ENCODE data around the gene SLC14A1. TPM values are rescaled to one million over a fixed set of nuclear protein-coding genes. Genes with fewer than 3 reads are reported as not detected.

SLC14A1 gene
- total RNA-seq, 1 experiment from 2014 or later = not detected

DNA sequence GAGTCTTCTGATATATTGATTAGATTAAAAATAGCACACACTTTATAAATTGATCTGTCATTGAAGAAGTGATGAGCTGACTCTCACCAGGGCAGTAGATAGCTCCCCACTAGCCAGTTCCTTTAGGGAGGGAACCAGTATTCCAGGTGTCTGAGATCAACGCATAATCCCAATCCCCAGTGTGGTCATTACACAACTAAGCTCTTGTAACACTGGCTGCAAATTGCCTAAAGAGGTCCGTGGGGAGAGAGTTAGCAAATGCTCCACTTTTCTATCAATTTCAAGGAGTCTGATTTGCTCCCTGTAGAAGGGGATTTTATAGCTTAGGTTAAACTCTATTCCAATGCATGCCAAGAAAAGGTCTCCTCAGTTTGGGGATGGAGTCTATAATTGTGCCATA, 7.7 kb downstream of the SLC14A1 start:
- H3K4me2 ChIP-seq = peak overlapping the region; percentile 27
- no peaks in the 10 kb centered on the region for H3K9me2 ChIP-seq (ENCODE audit: insufficient read depth)
- intact Hi-C loops (cut with micrococcal nuclease; ENCODE audit: unreplicated experiment) = no loop called here
- H3K27ac ChIP-seq = no peak overlapping the region
- H4K20me1 ChIP-seq (ENCODE audit: insufficient read depth) = no peaks in the 10 kb centered on the region
- peaks cover 6% of the 10 kb centered on the region for H3F3A ChIP-seq (ENCODE audit: insufficient read depth, low read depth)
- no peak overlapping the region for H3K4me3 ChIP-seq
- TF ChIP-seq, protein P1, sequence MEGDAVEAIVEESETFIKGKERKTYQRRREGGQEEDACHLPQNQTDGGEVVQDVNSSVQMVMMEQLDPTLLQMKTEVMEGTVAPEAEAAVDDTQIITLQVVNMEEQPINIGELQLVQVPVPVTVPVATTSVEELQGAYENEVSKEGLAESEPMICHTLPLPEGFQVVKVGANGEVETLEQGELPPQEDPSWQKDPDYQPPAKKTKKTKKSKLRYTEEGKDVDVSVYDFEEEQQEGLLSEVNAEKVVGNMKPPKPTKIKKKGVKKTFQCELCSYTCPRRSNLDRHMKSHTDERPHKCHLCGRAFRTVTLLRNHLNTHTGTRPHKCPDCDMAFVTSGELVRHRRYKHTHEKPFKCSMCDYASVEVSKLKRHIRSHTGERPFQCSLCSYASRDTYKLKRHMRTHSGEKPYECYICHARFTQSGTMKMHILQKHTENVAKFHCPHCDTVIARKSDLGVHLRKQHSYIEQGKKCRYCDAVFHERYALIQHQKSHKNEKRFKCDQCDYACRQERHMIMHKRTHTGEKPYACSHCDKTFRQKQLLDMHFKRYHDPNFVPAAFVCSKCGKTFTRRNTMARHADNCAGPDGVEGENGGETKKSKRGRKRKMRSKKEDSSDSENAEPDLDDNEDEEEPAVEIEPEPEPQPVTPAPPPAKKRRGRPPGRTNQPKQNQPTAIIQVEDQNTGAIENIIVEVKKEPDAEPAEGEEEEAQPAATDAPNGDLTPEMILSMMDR (conservative IDR thresholded peaks at IDR 0.05) = no peak
- TF ChIP-seq EZH2 (IDR thresholded peaks at IDR 0.05; ENCODE audit: low read depth) = no peak
- no peaks in the 10 kb centered on the region for H3K9me3 ChIP-seq (ENCODE audit: insufficient read depth, low read depth)
- no peaks in the 10 kb centered on the region for H3K36me3 ChIP-seq (ENCODE audit: low read depth)
- CTCF ChIA-PET = no interaction called here
- H3K4me1 ChIP-seq (replicated peaks; ENCODE audit: insufficient read depth) = peaks cover 19% of the 10 kb centered on the region
- DNase-seq = no peak
- no peaks in the 10 kb centered on the region for H3K79me2 ChIP-seq (ENCODE audit: low read depth)
- POLR2A ChIA-PET (ENCODE audit: unreplicated experiment) = no interaction called here
- no TSS peak for BruUV-seq (replicated peaks)
- H2AFZ ChIP-seq = no peak overlapping the region
- no peaks in the 10 kb centered on the region for H3K27me3 ChIP-seq (ENCODE audit: insufficient read depth, low read depth)

DNA sequence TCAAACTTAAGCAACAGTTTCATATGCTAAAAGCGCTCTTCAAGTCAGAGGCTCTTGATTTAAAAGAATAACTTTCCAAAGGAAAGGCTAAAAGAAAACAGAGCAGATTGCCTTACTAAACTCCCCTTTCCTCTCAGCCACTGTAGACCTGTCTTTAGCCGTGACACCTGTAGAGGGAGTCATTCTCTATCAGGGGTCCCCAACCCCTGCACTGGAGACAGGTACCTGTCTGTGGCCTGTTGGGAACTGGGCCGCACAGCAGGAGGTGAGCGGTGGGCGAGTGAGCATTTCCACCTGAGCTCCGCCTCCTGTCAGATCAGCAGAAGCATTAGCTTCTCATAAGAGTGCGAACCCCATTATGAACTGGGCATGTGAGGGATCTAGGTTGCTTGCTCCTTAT, 9.6 kb downstream of the SLC14A1 start:
- no peak overlapping the region for H3K4me3 ChIP-seq
- no peaks in the 10 kb centered on the region for H3K9me3 ChIP-seq (ENCODE audit: insufficient read depth, low read depth)
- no peaks in the 10 kb centered on the region for H4K20me1 ChIP-seq (ENCODE audit: insufficient read depth)
- no peaks in the 10 kb centered on the region for H3K36me3 ChIP-seq (ENCODE audit: low read depth)
- BruUV-seq (replicated peaks) = no TSS peak
- intact Hi-C loops (cut with micrococcal nuclease; ENCODE audit: unreplicated experiment) = no loop called here
- ChIA-PET POLR2A (ENCODE audit: unreplicated experiment) (no interaction called here), CTCF (no interaction called here)
- H3F3A ChIP-seq (ENCODE audit: insufficient read depth, low read depth) = peaks cover 6% of the 10 kb centered on the region
- no peaks in the 10 kb centered on the region for H3K9me2 ChIP-seq (ENCODE audit: insufficient read depth)
- no peak overlapping the region for H3K27ac ChIP-seq
- no peak for DNase-seq
- no peaks in the 10 kb centered on the region for H3K79me2 ChIP-seq (ENCODE audit: low read depth)
- H3K27me3 ChIP-seq (ENCODE audit: insufficient read depth, low read depth) = no peaks in the 10 kb centered on the region
- H3K4me1 ChIP-seq (replicated peaks; ENCODE audit: insufficient read depth) = peaks cover 19% of the 10 kb centered on the region
- no peak for TF ChIP-seq EZH2 (IDR thresholded peaks at IDR 0.05; ENCODE audit: low read depth)
- TF ChIP-seq, protein P1 (conservative IDR thresholded peaks at IDR 0.05) = no peak
- H3K4me2 ChIP-seq = no peak overlapping the region
- no peak overlapping the region for H2AFZ ChIP-seq

DNA sequence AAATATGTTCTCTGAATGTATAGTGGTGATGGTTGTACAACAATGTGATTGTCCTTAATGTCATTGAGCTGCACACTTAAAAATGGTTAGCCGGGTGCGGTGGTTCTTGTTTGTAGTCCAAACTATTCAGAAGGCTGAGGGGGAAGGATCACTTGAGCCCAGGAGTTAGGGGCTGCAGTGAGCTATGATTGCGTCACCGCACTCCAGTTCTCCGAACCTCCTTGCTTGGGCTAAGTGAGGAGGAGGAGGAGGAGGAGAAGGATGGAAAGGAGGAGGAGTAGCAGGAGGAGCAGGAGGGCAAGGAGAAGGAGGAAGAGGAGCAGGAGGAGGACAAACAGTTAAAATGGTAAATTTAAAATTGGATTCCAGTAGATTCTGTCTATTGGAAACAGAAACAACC, 10.5 kb downstream of the SLC14A1 start:
- CTCF ChIA-PET = no interaction called here

More for the DNA sequence above, 10.5 kb downstream of the SLC14A1 start:
- no peaks in the 10 kb centered on the region for H3K9me3 ChIP-seq (ENCODE audit: insufficient read depth, low read depth)
- no peaks in the 10 kb centered on the region for H3K9me2 ChIP-seq (ENCODE audit: insufficient read depth)
- H3K4me1 ChIP-seq (replicated peaks; ENCODE audit: insufficient read depth) = peaks cover 19% of the 10 kb centered on the region
- H3K36me3 ChIP-seq (ENCODE audit: low read depth) = no peaks in the 10 kb centered on the region
- H3K4me2 ChIP-seq = no peak overlapping the region
- DNase-seq = no peak
- no peaks in the 10 kb centered on the region for H3K27me3 ChIP-seq (ENCODE audit: insufficient read depth, low read depth)
- H3K4me3 ChIP-seq = no peak overlapping the region
- no peak overlapping the region for H2AFZ ChIP-seq
- no peaks in the 10 kb centered on the region for H4K20me1 ChIP-seq (ENCODE audit: insufficient read depth)
- POLR2A ChIA-PET (ENCODE audit: unreplicated experiment) = no interaction called here
- no peaks in the 10 kb centered on the region for H3K79me2 ChIP-seq (ENCODE audit: low read depth)
- intact Hi-C loops (cut with micrococcal nuclease; ENCODE audit: unreplicated experiment) = no loop called here
- peaks cover 6% of the 10 kb centered on the region for H3F3A ChIP-seq (ENCODE audit: insufficient read depth, low read depth)
- no TSS peak for BruUV-seq (replicated peaks)
- TF ChIP-seq, protein P1 (conservative IDR thresholded peaks at IDR 0.05) = no peak
- TF ChIP-seq EZH2 (IDR thresholded peaks at IDR 0.05; ENCODE audit: low read depth) = no peak
- H3K27ac ChIP-seq = no peak overlapping the region
